Measurements from ENCODE around the gene INSM1. TPM values are rescaled to one million over a fixed set of nuclear protein-coding genes. Genes with fewer than 3 reads are reported as not detected.

INSM1 gene
- total and polyA plus RNA-seq, 10 of the 15 experiments (the other 5 are each of a cell fraction or from before 2014, with no cell fraction given), result 0.03 to 0.11 (median 0.04) TPM; not detected in 7

DNA sequence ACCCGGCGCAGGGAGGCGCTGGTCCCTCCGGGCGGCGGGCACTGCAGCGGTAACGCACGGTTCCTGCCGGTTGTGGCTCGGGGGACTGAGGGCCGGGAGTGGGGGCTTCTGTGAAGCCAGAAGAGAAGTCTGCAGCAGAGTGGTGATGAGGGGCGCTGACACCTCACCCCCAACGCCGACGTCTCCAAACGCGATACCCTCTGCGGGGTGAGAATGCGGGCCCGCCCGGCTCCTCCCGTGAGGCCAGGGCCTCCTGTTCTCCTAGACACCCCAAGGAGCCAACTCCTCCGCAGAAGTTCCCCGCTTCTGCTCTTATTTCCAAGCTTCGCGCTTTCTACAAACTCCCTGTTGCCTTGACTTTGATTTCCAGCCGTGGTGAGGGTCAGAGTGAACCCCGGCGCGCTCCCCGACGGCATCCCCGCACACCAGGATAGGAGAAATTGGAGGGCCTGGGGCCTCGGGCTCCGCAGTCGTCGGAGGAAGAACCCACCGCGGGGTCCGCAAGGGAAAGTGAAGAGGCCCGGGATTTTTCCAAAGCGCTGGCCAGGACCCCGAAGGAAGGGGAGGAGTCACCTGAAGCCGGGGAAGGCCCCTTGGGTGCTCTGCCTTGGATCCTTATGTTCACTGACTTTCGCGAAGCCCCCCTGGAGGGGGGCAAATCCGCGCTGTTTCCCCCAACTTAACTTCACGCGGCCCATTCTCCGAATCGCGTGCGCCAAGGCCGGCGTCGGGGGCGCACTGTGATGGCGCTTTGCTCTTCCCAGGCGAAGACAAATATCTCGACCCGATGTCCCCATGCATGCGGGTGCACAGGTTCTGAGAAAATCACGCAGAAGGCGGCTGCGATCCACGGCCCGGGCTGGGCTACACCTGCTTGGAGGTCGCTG is 3.1 kb upstream of the INSM1 start:
- Histone ChIP-seq H3K27me3 (replicated peaks in 1 of 2; ENCODE audit: control insufficient read depth in 2 of 2, insufficient read depth in 2 of 2, low read length in 1 of 2) (peaks cover 24 to 43% of the 10 kb centered on the region in 2 experiments), H3K9me3 (replicated peaks; ENCODE audit: control insufficient read depth, insufficient read depth, low read length) (no peaks in the 10 kb centered on the region), H4K20me1 (ENCODE audit: control insufficient read depth, insufficient read depth) (no peaks in the 10 kb centered on the region), H3K36me3 (ENCODE audit: control insufficient read depth in 2 of 2, insufficient read depth in 2 of 2, low read length in 1 of 2) (no peaks in the 10 kb centered on the region), H2AFZ (ENCODE audit: control insufficient read depth, low read depth, low read length) (no peak overlapping the region), H3K9ac (ENCODE audit: control insufficient read depth, insufficient read depth, low read length) (no peak overlapping the region), H3K27ac (ENCODE audit: control insufficient read depth, insufficient read depth) (no peak overlapping the region), H3K4me1 (ENCODE audit: control insufficient read depth, insufficient read depth, low read length) (no peaks in the 10 kb centered on the region), H3K79me2 (ENCODE audit: control insufficient read depth, insufficient read depth, low read length) (no peaks in the 10 kb centered on the region), H3K4me3 (no peak overlapping the region), H3K4me2 (ENCODE audit: control insufficient read depth, insufficient read depth) (no peak overlapping the region)
- TF ChIP-seq SREBF2 (IDR thresholded peaks at IDR 0.05; ENCODE audit: low read length), result no peak
- TF ChIP-seq SMAD5 (IDR thresholded peaks at IDR 0.05; ENCODE audit: low read depth), result no peak
- no peak for TF ChIP-seq CBFB (IDR thresholded peaks at IDR 0.05; ENCODE audit: low read depth)
- TF ChIP-seq JUND (IDR thresholded peaks at IDR 0.05; ENCODE audit: low read depth, low read length), result no peak
- TF ChIP-seq SMC3 (IDR thresholded peaks at IDR 0.05; ENCODE audit: borderline replicate concordance, low read length), result no peak
- no peak for TF ChIP-seq PML (IDR thresholded peaks at IDR 0.05; ENCODE audit: low read length)
- no peak for TF ChIP-seq KLF5 (IDR thresholded peaks at IDR 0.05; ENCODE audit: partially characterized antibody)
- TF ChIP-seq, protein P1, sequence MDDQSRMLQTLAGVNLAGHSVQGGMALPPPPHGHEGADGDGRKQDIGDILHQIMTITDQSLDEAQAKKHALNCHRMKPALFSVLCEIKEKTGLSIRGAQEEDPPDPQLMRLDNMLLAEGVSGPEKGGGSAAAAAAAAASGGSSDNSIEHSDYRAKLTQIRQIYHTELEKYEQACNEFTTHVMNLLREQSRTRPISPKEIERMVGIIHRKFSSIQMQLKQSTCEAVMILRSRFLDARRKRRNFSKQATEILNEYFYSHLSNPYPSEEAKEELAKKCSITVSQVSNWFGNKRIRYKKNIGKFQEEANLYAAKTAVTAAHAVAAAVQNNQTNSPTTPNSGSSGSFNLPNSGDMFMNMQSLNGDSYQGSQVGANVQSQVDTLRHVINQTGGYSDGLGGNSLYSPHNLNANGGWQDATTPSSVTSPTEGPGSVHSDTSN (IDR thresholded peaks at IDR 0.05; ENCODE audit: insufficient replicate concordance, low read depth, low read length), result no peak
- TF ChIP-seq RUNX3 (IDR thresholded peaks at IDR 0.05; ENCODE audit: low read length), result no peak
- TF ChIP-seq SUZ12 (IDR thresholded peaks at IDR 0.05; ENCODE audit: unreplicated experiment), result no peak
- TF ChIP-seq PAX5 (IDR thresholded peaks at IDR 0.05; ENCODE audit: borderline replicate concordance, low read depth, low read length), result no peak
- no peak for TF ChIP-seq CREB1 (IDR thresholded peaks at IDR 0.05; ENCODE audit: low read depth)
- TF ChIP-seq, protein P2, sequence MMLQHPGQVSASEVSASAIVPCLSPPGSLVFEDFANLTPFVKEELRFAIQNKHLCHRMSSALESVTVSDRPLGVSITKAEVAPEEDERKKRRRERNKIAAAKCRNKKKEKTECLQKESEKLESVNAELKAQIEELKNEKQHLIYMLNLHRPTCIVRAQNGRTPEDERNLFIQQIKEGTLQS (IDR thresholded peaks at IDR 0.05; ENCODE audit: borderline replicate concordance, extremely low read depth, low read depth, low read length), result no peak
- no peak for TF ChIP-seq BMI1 (IDR thresholded peaks at IDR 0.05; ENCODE audit: borderline replicate concordance)
- TF ChIP-seq, protein P3, sequence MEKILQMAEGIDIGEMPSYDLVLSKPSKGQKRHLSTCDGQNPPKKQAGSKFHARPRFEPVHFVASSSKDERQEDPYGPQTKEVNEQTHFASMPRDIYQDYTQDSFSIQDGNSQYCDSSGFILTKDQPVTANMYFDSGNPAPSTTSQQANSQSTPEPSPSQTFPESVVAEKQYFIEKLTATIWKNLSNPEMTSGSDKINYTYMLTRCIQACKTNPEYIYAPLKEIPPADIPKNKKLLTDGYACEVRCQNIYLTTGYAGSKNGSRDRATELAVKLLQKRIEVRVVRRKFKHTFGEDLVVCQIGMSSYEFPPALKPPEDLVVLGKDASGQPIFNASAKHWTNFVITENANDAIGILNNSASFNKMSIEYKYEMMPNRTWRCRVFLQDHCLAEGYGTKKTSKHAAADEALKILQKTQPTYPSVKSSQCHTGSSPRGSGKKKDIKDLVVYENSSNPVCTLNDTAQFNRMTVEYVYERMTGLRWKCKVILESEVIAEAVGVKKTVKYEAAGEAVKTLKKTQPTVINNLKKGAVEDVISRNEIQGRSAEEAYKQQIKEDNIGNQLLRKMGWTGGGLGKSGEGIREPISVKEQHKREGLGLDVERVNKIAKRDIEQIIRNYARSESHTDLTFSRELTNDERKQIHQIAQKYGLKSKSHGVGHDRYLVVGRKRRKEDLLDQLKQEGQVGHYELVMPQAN (conservative IDR thresholded peaks at IDR 0.05), result no peak
- intact Hi-C loops (cut with micrococcal nuclease; ENCODE audit: unreplicated experiment) (loop anchor here (10.0 kb wide), 2 partner anchors 120 to 280 kb away; no protein-coding TSS in a partner anchor), in situ Hi-C loops (cut with MboI) (loop anchor here (5.0 kb wide), 1 partner anchor 202 kb away; no protein-coding TSS in a partner anchor)
- no TSS peak for BruUV-seq (replicated peaks)
- RAD21 ChIA-PET (ENCODE audit: unreplicated experiment), result no interaction called here
- WGBS (ENCODE audit: insufficient coverage, insufficient replicate concordance, low lambda C conversion rate, missing lambda C conversion rate), result 44% methylated on average over 70 of the region's 70 CpGs
- no peak for ATAC-seq
- FAIRE-seq, result no peak
- DNase-seq (ENCODE audit: low read depth, low spot score), result no peak
- POLR2A ChIA-PET, result no interaction called here
- SMC1A ChIA-PET (ENCODE audit: uncharacterized antibody, unreplicated experiment), result no interaction called here
- CTCF ChIA-PET, result no interaction called here

All from GM12878 (cell line).